Measurements from ENCODE around the gene MBOAT7.
"Not testable (repeated sequence)": the region's sequence is repeated elsewhere in the genome, so short reads cannot be mapped to it uniquely, and the experiment has no call there.

MBOAT7 gene

GRCh38 chr19:54209058-54209810, 19.9 kb upstream of the MBOAT7 start:
- no peak for DNase-seq (ENCODE audit: low spot score)

GRCh38 chr19:54208784-54209057, 19.3 kb upstream of the MBOAT7 start:
- DNase-seq (ENCODE audit: low spot score): no peak

GRCh38 chr19:54207983-54208783, 18.8 kb upstream of the MBOAT7 start:
- no peak for DNase-seq (ENCODE audit: low spot score)

GRCh38 chr19:54207676-54207982, 18.2 kb upstream of the MBOAT7 start:
- no peak for DNase-seq (ENCODE audit: low spot score)

- DNase-seq (ENCODE audit: low spot score): not testable (repeated sequence)
Measured at GRCh38 chr19:54207193-54207592, 17.8 kb upstream of the MBOAT7 start.

GRCh38 chr19:54206831-54207177, 17.4 kb upstream of the MBOAT7 start:
- no peak for DNase-seq (ENCODE audit: low spot score)

- no peak for DNase-seq (ENCODE audit: low spot score)
Measured at GRCh38 chr19:54206030-54206830, 16.9 kb upstream of the MBOAT7 start.

GRCh38 chr19:54204767-54205468, 15.5 kb upstream of the MBOAT7 start:
- no peak for DNase-seq (ENCODE audit: low spot score)

- no peak for DNase-seq (ENCODE audit: low spot score)
Measured at GRCh38 chr19:54203151-54203611, 13.8 kb upstream of the MBOAT7 start.

- DNase-seq (ENCODE audit: low spot score): no peak
Measured at GRCh38 chr19:54201980-54202379, 12.6 kb upstream of the MBOAT7 start.

GRCh38 chr19:54201172-54201701, 11.9 kb upstream of the MBOAT7 start:
- no peak for DNase-seq (ENCODE audit: low spot score)

- DNase-seq (ENCODE audit: low spot score): no peak
Measured at GRCh38 chr19:54199401-54199800, 10.0 kb upstream of the MBOAT7 start.

- DNase-seq (ENCODE audit: low spot score): no peak
Measured at GRCh38 chr19:54197121-54197520, 7.7 kb upstream of the MBOAT7 start.

GRCh38 chr19:54196536-54196935, 7.2 kb upstream of the MBOAT7 start:
- DNase-seq (ENCODE audit: low spot score): no peak

GRCh38 chr19:54194463-54194862, 5.1 kb upstream of the MBOAT7 start:
- not testable (repeated sequence) for DNase-seq (ENCODE audit: low spot score)

GRCh38 chr19:54193011-54193410, 3.6 kb upstream of the MBOAT7 start:
- no peak for DNase-seq (ENCODE audit: low spot score)

GRCh38 chr19:54191811-54192453, 2.6 kb upstream of the MBOAT7 start:
- no peak for DNase-seq (ENCODE audit: low spot score)

- no peak for DNase-seq (ENCODE audit: low spot score)
Measured at GRCh38 chr19:54191011-54191810, 1.8 kb upstream of the MBOAT7 start, which contains the start of gene TSEN34. TSEN34 (plus strand) TSS chr19:54191308; CDS start chr19:54191365, 57 bp downstream.

GRCh38 chr19:54190503-54191010, 1.2 kb upstream of the MBOAT7 start:
- peak; percentile 94 for DNase-seq (ENCODE audit: low spot score)

- DNase-seq (ENCODE audit: low spot score): peak; percentile 100
Measured at GRCh38 chr19:54189735-54190502, 539 bp upstream of the MBOAT7 start.
